ENCODE measurements around the gene SH2B3.
"Not testable (repeated sequence)": the region's sequence is repeated elsewhere in the genome, so short reads cannot be mapped to it uniquely, and the experiment has no call there.

Gene SH2B3

GRCh38 chr12:111458546-111459172, 52.9 kb downstream of the SH2B3 start:
- no peak for DNase-seq (ENCODE audit: low read depth in 2 of 2)

GRCh38 chr12:111460111-111460510, 54.4 kb downstream of the SH2B3 start:
- DNase-seq (ENCODE audit: low read depth in 2 of 2) = not testable (repeated sequence)

GRCh38 chr12:111462210-111462769, 56.6 kb downstream of the SH2B3 start:
- DNase-seq (ENCODE audit: low read depth in 2 of 2) = no peak

- DNase-seq (ENCODE audit: low read depth in 2 of 2) = no peak
Measured at GRCh38 chr12:111467092-111467856, 61.6 kb downstream of the SH2B3 start.

GRCh38 chr12:111467857-111468241, 62.1 kb downstream of the SH2B3 start:
- DNase-seq (ENCODE audit: low read depth in 2 of 2) = no peak

- DNase-seq (ENCODE audit: low read depth in 2 of 2) = no peak
Measured at GRCh38 chr12:111469401-111469800, 63.7 kb downstream of the SH2B3 start.

- no peak for DNase-seq (ENCODE audit: low read depth in 2 of 2)
Measured at GRCh38 chr12:111471236-111471635, 65.5 kb downstream of the SH2B3 start.

- no peak for DNase-seq (ENCODE audit: low read depth in 2 of 2)
Measured at GRCh38 chr12:111482462-111482861, 76.7 kb downstream of the SH2B3 start.

GRCh38 chr12:111488271-111488670, 82.5 kb downstream of the SH2B3 start:
- no peak for DNase-seq (ENCODE audit: low read depth in 2 of 2)

GRCh38 chr12:111488798-111489197, 83.1 kb downstream of the SH2B3 start:
- no peak for DNase-seq (ENCODE audit: low read depth in 2 of 2)

GRCh38 chr12:111492979-111493378, 87.3 kb downstream of the SH2B3 start:
- DNase-seq (ENCODE audit: low read depth in 2 of 2) = not testable (repeated sequence)

GRCh38 chr12:111494676-111495075, 89.0 kb downstream of the SH2B3 start:
- DNase-seq (ENCODE audit: low read depth in 2 of 2) = no peak
